Neural cell (in vitro differentiated cells): ENCODE data around the gene SAA2. TPM values are rescaled to one million over a fixed set of nuclear protein-coding genes. Genes with fewer than 3 reads are reported as not detected.

Experiments used
- H2AFZ ChIP-seq: fragments of 200-600, 300-800 bp; sonication (generic), shearing (Covaris generic); 2 replicates; pipeline ENCODE4 v1.6.0; 2014; ENCODE audit warnings: low read depth, mild to moderate bottlenecking, antibody characterized with exemption, low read length, moderate library complexity
- H3F3A ChIP-seq: fragments of 200-600 bp; shearing (Covaris generic); 2 replicates; pipeline ENCODE4 v1.6.1; 2016; ENCODE audit warnings: mild to moderate bottlenecking, moderate library complexity, mixed read lengths, antibody characterized with exemption, low read length; ENCODE audit not compliant: insufficient read depth, poor library complexity, severe bottlenecking
- H3K27ac ChIP-seq: fragments of 200-600, 300-800 bp; sonication (generic), shearing (Covaris generic); 2 replicates; pipeline ENCODE4 v1.5.1; 2014; ENCODE audit warnings: mild to moderate bottlenecking, low read length, moderate library complexity
- H3K27me3 ChIP-seq: fragments of 300-800, 200-600 bp; sonication (generic), shearing (Covaris generic); 2 replicates; pipeline ENCODE4 v1.6.0; 2014; ENCODE audit warnings: mild to moderate bottlenecking, low read depth, low read length, moderate library complexity; ENCODE audit not compliant: insufficient read depth
- H3K36me3 ChIP-seq: fragments of 300-800, 200-600 bp; sonication (generic), shearing (Covaris generic); 2 replicates; pipeline ENCODE4 v1.5.1; 2014; ENCODE audit warnings: mild to moderate bottlenecking, antibody characterized with exemption, low read length, moderate library complexity; ENCODE audit not compliant: insufficient read depth
- H3K4me2 ChIP-seq: fragments of 300-800, 200-600 bp; sonication (generic), shearing (Covaris generic); 2 replicates; pipeline ENCODE4 v1.6.0; 2014; ENCODE audit warnings: mild to moderate bottlenecking, low read length
- H3K4me3 ChIP-seq: fragments of 300-800, 200-600 bp; sonication (generic), shearing (Covaris generic); 2 replicates; pipeline ENCODE4 v1.5.1; 2014; ENCODE audit warnings: mild to moderate bottlenecking, low read length, moderate library complexity
- H3K79me2 ChIP-seq: fragments of 200-600 bp; shearing (Covaris generic); replicated peaks from 2 replicates; pipeline ENCODE4 v1.6.0; 2014; ENCODE audit warnings: mild to moderate bottlenecking, low read length, moderate library complexity; ENCODE audit not compliant: insufficient read depth
- H3K9ac ChIP-seq: fragments of 300-800, 200-600 bp; sonication (generic), shearing (Covaris generic); 2 replicates; pipeline ENCODE4 v1.6.1; 2016; ENCODE audit warnings: mild to moderate bottlenecking, low read length, mixed read lengths
- H3K9me2 ChIP-seq: fragments of 200-600 bp; shearing (Covaris generic); 2 replicates; pipeline ENCODE4 v1.6.1; 2016; ENCODE audit warnings: mild to moderate bottlenecking, low read length, mixed read lengths; ENCODE audit not compliant: insufficient read depth
- H3K9me3 ChIP-seq: fragments of 200-600, 300-800 bp; sonication (generic), shearing (Covaris generic); 2 replicates; pipeline ENCODE4 v1.6.1; 2016; ENCODE audit warnings: mild to moderate bottlenecking, mixed run types, low read length, moderate library complexity, mixed read lengths
- H4K20me1 ChIP-seq: fragments of 200-600 bp; shearing (Covaris generic); 2 replicates; pipeline ENCODE4 v1.6.1; 2016; ENCODE audit warnings: mild to moderate bottlenecking, mixed run types; ENCODE audit not compliant: insufficient read depth
- CTCF ChIP-seq: fragments of 450-650 bp; IDR thresholded peaks from 2 replicates; pipeline ENCODE4 v1.5.1; 2014; ENCODE audit warnings: antibody characterized with exemption, mild to moderate bottlenecking, moderate library complexity; ENCODE audit not compliant: poor library complexity, severe bottlenecking
- EP300 ChIP-seq: fragments of 450-650 bp; conservative IDR thresholded peaks from 2 replicates; pipeline ENCODE4 v1.6.1; 2014; ENCODE audit warnings: antibody characterized with exemption, mild to moderate bottlenecking, moderate library complexity; ENCODE audit not compliant: poor library complexity, severe bottlenecking
- EZH2 ChIP-seq: fragments of 200-600, 300-800 bp; shearing (Covaris generic), sonication (generic); IDR thresholded peaks from 2 replicates; pipeline ENCODE4 v1.6.1; 2014; ENCODE audit warnings: antibody characterized with exemption, low read length, borderline replicate concordance, mild to moderate bottlenecking; ENCODE audit not compliant: insufficient read depth, poor library complexity, severe bottlenecking
- MXI1 ChIP-seq: fragments of 450-650 bp; conservative IDR thresholded peaks from 2 replicates; pipeline ENCODE4 v1.6.1; 2014; ENCODE audit warnings: antibody characterized with exemption, mild to moderate bottlenecking; ENCODE audit not compliant: poor library complexity, severe bottlenecking
- POLR2AphosphoS5 ChIP-seq: IDR thresholded peaks from 2 replicates; pipeline ENCODE4 v1.6.1; 2012
- RAD21 ChIP-seq: fragments of 450-650 bp; conservative IDR thresholded peaks from 2 replicates; pipeline ENCODE4 v1.6.1; 2014; ENCODE audit warnings: antibody characterized with exemption, mild to moderate bottlenecking, moderate library complexity
- REST ChIP-seq: IDR thresholded peaks from 2 replicates; pipeline ENCODE4 v1.6.1; 2012; ENCODE audit warnings: borderline replicate concordance
- SMC3 ChIP-seq: fragments of 450-650 bp; conservative IDR thresholded peaks from 2 replicates; pipeline ENCODE4 v1.6.1; 2014; ENCODE audit warnings: antibody characterized with exemption, mild to moderate bottlenecking, moderate library complexity; ENCODE audit not compliant: poor library complexity
- TAF1 ChIP-seq: IDR thresholded peaks from 2 replicates; pipeline ENCODE4 v1.6.1; 2012; ENCODE audit warnings: low read depth
- polyA plus RNA-seq: library from polyadenylated mRNA; depleted of rRNA; stranded (reverse); fragments of >200 nt; gene quantifications from 2 replicates; pipeline ENCODE4 v1.2.3, GENCODE V29; 2014

Gene SAA2
- polyA plus RNA-seq, 1 donor from 2014 or later = not detected

- Histone ChIP-seq H3K27me3 (no peaks in the 10 kb centered on the region), H3K4me3 (no peak overlapping the region)
Measured at GRCh38 chr11:18254781-18255361, 6.4 kb upstream of the SAA2 start.

GRCh38 chr11:18253778-18254338, 5.4 kb upstream of the SAA2 start:
- no peaks in the 10 kb centered on the region for H3F3A ChIP-seq
- H3K27ac ChIP-seq = no peak overlapping the region
- H3K9me2 ChIP-seq = no peaks in the 10 kb centered on the region
- H3K27me3 ChIP-seq = no peaks in the 10 kb centered on the region
- no peaks in the 10 kb centered on the region for H4K20me1 ChIP-seq
- no peak overlapping the region for H3K4me2 ChIP-seq
- H3K79me2 ChIP-seq = no peaks in the 10 kb centered on the region
- no peaks in the 10 kb centered on the region for H3K36me3 ChIP-seq
- no peak overlapping the region for H2AFZ ChIP-seq
- H3K9ac ChIP-seq = no peak overlapping the region
- TF ChIP-seq RAD21 = no peak
- no peak for TF ChIP-seq EZH2
- TF ChIP-seq TAF1 = no peak
- TF ChIP-seq REST = no peak
- TF ChIP-seq SMC3 = no peak
- no peak for TF ChIP-seq EP300
- no peak overlapping the region for H3K4me3 ChIP-seq
- no peaks in the 10 kb centered on the region for H3K9me3 ChIP-seq

More at GRCh38 chr11:18254781-18255361, 6.4 kb upstream of the SAA2 start:
- Histone ChIP-seq H2AFZ (no peak overlapping the region), H4K20me1 (no peaks in the 10 kb centered on the region), H3K9ac (no peak overlapping the region), H3F3A (no peaks in the 10 kb centered on the region), H3K4me2 (no peak overlapping the region), H3K9me3 (no peaks in the 10 kb centered on the region), H3K9me2 (no peaks in the 10 kb centered on the region), H3K79me2 (no peaks in the 10 kb centered on the region), H3K36me3 (no peaks in the 10 kb centered on the region), H3K27ac (no peak overlapping the region)
- TF ChIP-seq REST (no peak), CTCF (no peak), POLR2AphosphoS5 (no peak), TAF1 (no peak), RAD21 (no peak), MXI1 (no peak), EP300 (no peak), SMC3 (no peak), EZH2 (no peak)
